ENCODE measurements around the gene OR2C1.

OR2C1 gene

DNA sequence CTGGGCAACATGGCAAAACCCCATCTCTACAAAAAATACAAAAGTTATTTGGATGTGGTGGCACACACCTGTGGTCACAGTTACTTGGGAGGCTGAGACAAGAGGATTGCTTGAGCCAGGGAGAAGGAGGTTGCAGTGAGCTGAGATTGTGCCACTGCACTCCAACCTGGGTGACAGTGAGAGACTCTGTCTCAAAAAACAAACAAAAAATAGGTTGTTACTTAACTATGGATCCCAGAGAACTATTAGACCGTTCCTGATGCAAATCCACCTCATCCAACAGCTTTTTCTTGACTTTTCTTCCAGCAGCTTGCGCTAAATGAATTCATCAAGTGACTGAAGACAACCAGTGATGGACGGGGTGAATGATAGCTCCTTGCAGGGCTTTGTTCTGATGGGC lies at the start of gene OR2C1:
Gene OR2C1 (plus strand): TSS at position 301 of the 400 bp plus-strand sequence. CDS start 52 bp downstream, at position 353.
- no peak for DNase-seq

DNA sequence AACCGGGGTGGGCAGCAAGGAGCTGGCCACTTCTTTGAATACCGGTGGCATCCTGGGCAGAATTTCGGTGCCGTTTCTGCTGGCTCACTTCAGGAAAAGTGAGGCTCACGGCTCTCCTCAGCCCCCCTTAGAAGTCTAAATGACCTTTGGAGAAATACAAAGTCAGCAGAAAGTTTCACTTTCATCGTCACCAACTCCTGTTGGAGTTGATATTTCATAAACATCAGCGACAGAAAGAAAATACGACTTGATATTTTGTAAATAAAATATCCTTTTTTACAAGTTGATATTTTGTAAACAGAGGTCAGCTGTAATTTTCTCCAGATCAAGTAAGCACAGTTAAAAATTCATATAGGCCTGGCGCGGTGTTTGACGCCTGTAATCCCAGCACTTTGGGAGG lies 49.6 kb upstream of the OR2C1 start:
- no peak for DNase-seq

DNA sequence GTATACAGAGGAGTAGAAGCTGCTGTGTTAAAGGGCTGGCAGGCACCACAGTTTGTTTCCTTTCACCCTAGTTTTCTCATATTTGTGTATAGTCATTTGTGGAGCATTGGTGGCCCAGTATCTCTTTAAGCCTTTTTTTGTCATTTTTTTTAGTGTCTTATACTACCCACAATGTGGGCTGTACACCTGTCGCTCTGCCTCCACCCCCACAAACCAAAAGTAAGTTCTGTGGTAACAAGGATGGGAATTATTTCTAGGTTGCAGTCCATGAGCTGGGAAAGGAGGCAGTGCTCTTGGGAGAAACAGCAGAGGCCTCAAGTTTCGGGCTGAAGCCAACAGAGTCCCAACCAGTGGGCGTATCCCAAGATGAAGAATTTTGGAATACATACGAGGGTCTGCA lies 44.2 kb upstream of the OR2C1 start:
- no peak for DNase-seq

GRCh38 chr16:3317315-3317999 lies 38.2 kb upstream of the OR2C1 start:
- no peak for DNase-seq

DNA sequence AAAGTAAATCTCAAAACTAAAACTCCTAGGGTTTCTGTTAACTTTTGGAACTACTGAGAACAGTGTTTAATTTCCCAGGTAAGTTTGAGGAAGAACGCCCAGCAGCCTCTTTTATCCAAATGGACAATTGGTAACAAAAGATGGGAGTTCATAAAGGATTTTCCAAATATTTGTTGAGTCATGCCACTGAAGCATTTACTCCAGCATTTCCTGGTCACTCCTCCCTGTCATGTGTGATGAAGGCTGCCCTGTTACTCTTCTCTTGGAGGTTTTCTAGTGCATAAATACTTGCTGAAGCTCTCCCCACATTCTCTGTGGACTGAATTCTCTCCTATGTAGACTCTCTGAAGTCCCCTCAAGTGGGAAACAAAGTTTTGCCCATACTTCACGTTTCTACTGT lies 33.9 kb upstream of the OR2C1 start:
- no peak for DNase-seq

- no peak for DNase-seq
Measured at GRCh38 chr16:3327514-3327913, 28.2 kb upstream of the OR2C1 start.

GRCh38 chr16:3328104-3328503 lies 27.6 kb upstream of the OR2C1 start:
- DNase-seq: no peak

GRCh38 chr16:3328643-3329042 lies 27.0 kb upstream of the OR2C1 start:
- no peak for DNase-seq

DNA sequence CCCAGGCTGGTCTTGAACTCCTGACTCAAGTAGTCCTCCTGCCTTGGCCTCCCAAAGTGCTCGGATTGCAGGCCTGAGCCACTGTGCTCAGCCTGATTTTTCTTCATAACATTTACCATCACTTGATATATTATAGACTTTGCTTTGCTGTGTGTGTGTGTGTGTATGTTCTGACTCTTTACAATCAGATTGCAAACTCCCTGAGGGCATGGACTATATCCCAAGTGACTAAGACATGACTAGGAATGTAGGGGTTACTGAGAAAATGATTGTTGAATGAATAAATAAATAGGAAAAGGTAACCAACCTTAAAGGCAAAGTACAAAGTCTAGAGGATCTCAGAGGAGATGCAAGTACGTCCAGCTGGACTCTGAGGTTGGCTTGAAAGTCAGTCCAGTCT lies 9.6 kb upstream of the OR2C1 start:
- DNase-seq: no peak

GRCh38 chr16:3347586-3347985 lies 8.1 kb upstream of the OR2C1 start:
- DNase-seq: no peak

GRCh38 chr16:3348547-3349167 lies 7.0 kb upstream of the OR2C1 start:
- no peak for DNase-seq

GRCh38 chr16:3349175-3349574 lies 6.5 kb upstream of the OR2C1 start:
- DNase-seq: no peak

GRCh38 chr16:3356118-3356517 lies 429 bp downstream of the OR2C1 start:
- no peak for DNase-seq

GRCh38 chr16:3358871-3359270 lies 3.2 kb downstream of the OR2C1 start:
- DNase-seq: no peak

GRCh38 chr16:3362931-3363330 lies 7.2 kb downstream of the OR2C1 start:
- no peak for DNase-seq

DNA sequence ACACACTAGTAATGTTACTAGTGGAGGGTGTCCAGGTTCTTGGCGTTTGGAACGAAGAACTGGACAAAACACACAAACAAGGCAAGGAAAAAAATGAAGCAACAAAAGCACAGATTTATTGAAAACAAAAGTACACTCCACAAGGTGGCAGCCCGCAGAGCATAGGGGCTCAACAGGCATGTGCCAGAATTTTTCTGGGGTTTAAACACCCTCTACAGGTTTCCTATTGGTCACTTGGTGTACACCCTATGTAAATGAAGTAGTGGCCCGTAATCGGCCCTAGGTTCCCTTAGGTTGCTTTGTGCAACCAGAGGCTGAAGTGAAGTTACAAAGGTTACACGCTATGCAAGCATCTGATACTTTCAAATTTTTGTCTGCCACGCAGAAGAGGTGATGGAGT lies 8.1 kb downstream of the OR2C1 start:
- DNase-seq: no peak

DNA sequence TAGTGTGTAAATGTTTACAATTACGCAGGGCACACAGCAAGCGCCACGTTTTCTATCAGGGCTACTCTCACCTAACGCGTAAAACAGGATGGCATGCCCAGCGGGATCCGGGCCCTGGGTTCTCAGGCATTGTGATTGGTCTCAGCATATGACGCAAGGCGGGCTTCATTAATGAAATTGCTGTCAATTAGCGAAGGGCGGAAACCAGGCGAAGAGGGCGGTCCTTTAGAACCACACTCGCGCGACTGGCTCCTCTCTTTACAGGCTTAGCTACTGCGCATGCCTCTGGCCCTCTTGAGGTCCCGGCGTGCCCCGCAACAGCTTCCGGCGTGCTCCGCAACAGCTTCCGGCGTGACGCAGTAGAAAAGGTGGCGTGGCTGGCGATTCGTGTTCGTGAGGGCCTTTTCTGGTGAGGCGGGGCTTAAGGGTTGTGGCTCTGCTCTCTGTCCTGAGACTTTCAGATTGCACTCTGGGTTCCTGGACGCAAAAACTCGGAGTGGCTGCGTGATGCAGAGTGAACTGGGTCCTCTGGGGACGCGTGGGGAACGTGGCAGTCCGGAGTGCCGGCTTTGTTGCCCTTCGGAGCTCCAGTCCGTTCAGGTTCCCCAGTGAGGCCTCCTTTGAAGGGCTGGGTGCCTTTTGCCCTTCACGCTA lies 9.2 kb downstream of the OR2C1 start:
- peak; percentile 89 for DNase-seq

DNA sequence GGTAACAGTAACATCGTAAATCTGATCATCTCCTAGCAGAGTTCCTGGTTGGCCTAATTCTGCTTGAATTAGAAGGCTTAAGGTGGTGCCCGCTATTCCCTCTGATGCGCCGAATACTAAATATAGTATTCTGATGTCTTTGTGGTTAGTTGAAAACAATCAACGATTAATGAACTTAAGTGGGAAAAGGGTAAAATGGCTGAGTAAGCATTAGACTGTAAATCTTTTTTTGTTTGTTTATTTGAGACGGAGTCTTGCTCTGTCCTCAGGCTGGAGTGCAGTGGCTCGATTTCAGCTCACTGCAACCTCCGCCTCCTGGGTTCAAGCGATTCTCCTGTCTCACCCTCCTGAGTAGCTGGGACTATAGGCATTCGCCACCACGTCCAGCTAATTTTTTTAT lies 13.4 kb downstream of the OR2C1 start:
- no peak for DNase-seq

DNA sequence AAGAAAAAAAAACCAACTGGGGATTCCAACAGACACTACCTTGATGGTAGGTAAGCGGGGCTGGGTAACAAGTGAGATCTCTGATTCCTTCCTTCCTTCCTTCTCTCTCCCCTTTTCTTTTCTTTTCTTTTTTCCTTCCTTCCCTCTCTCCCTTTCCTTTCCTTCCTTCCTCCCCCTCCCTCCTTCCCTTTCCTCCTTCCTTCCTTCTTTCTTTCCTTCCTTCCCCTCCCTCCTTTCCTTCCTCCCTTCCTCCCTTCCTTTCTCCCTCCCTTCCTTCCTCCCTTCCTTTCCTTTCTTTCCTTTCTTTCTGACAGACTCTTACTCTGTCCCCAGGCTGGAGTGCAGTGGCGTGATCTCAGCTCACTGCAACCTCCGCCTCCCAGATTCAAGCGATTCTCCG lies 20.0 kb downstream of the OR2C1 start:
- no peak for DNase-seq

- DNase-seq: no peak
Measured at GRCh38 chr16:3377917-3378316, 22.2 kb downstream of the OR2C1 start.

- DNase-seq: no peak
Measured at GRCh38 chr16:3383045-3383448, 27.4 kb downstream of the OR2C1 start.

DNA sequence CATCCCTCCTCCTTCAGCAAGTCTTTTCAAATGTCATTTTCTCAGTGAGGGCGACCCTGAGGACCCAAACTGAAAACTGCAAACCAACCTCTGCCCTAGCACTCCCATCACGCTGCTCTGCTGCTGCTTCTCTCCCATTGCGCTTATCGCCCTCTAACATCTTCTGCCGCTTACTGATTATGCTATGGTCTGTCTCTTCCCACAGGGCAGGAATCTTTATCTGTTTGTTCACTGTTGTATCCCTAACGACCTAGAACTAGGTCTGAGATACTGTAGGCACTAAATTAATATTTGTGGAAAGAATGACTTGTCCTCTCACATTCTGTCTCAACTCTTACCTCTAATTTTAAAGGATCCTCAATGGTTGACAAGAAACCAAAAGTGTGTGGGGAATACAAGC lies 32.6 kb downstream of the OR2C1 start:
- DNase-seq: no peak

DNA sequence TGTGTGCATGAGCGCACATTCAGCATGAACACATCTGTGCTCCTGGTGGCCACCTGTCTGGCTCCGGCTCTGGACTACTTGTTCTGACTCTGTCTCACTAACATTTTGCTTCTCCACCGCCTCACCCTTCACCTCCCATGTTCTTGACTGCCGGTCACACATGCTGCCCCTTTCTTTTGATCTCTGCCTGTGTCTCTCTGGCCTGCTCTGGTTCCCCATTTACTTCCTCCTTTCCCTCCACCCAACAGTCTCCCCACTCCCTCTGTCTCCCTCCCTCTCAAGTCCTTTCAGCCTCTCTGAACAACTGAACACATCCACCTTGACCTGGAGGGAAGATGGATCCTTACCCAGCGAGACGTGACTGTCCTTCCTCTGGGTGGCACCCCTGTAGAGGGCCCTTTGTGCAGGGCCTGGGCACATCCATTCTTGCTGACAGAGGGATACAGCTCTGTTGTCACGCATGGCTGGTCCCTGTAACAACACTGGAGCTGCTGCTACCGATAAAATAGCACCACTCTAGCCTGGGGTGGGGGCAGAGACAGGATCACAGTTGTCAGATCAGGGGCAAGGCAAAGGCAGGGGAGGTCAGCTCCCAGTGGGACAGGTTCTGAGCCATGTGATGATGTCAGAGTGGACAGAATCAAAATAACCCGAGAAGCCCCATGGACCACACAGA lies 34.1 kb downstream of the OR2C1 start:
- no peak for DNase-seq

GRCh38 chr16:3400446-3400778 lies 44.7 kb downstream of the OR2C1 start:
- DNase-seq: no peak
